Prostate gland (tissue), 2 donors: ENCODE data around the gene ZNF22.

Experiments used
- CTCF ChIP-seq, 4 experiments: fragments of 200-600 bp in 2 of 4; fragments of 450-650 bp in 2 of 4; sonication (generic) in 2 of 4; IDR thresholded peaks; 1 replicate in 3 of 4; 2 replicates in 1 of 4; pipeline ENCODE4 v1.5.1; 2016 to 2019; ENCODE audit warnings: antibody characterized with exemption in 4 of 4, mild to moderate bottlenecking in 2 of 4, moderate library complexity in 2 of 4
- POLR2A ChIP-seq: fragments of 450-650 bp; IDR thresholded peaks from one replicate; pipeline ENCODE4 v1.6.1; 2016; ENCODE audit warnings: antibody characterized with exemption, mild to moderate bottlenecking
- POLR2AphosphoS5 ChIP-seq: sonication (generic); formaldehyde crosslinking; IDR thresholded peaks from one replicate; pipeline ENCODE4 v1.6.1; 2017; ENCODE audit warnings: antibody characterized with exemption

GRCh38 chr10:44952779-44953231 is 47.9 kb upstream of the ZNF22 start:
- no peak for TF ChIP-seq CTCF (IDR thresholded peaks at IDR 0.05)
- no peak for TF ChIP-seq POLR2AphosphoS5
- TF ChIP-seq POLR2A, result no peak
